Right kidney (tissue), 1 donor: ENCODE measurements around the gene FXYD3.
"Not testable (repeated sequence)": the region's sequence is repeated elsewhere in the genome, so short reads cannot be mapped to it uniquely, and the experiment has no call there.

Experiments used
- DNase-seq: peaks from one replicate; pipeline ENCODE4 v3.0.0-alpha.2; 2016

The FXYD3 gene

GRCh38 chr19:35124098-35125060 is 8.8 kb downstream of the FXYD3 start:
- peak; percentile 92 for DNase-seq

GRCh38 chr19:35125270-35125717 is 9.7 kb downstream of the FXYD3 start:
- no peak for DNase-seq

DNA sequence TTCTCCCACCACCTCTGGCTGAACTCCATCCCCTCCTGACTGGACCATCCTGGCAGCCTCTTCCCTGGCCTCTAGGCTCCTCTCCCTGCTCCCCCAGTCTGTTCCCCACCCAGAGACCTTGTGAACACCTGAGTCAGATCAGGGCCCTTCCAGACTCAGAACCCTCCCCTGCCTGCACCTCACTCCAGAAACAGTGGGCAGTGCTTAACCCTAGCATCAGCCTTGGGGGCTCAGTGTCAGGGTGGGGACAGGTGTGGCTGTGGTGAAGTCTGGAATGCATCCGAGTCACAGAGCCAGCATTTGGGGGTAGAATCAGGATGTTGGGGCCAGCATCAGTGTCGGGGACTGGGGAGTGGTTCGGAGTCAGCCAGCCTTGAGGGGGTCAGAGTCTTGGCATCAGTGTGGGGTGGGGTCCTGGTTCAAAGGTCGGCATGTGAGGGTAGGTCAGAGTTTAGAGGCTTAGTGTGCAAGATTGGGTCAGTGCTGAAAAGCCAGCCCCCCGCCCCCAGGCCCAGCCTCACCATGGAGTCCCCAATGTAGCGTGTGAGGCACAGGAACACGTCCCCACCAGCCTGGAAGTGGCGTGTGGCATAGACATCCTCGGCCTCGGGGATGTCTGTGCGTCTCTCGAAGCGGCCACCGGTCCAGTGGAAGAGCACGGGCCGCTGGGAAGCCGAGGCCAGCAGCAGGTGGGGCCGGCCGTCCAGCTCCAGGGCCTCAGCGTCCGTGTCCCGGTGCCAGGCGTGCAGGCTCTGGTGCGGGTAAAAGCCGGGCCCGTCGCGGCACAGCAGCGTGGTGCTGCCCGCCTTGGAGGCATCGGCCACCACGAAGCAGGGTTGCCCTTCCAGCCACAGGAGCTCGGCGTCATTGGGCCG is 10.4 kb downstream of the FXYD3 start:
- DNase-seq: no peak

- DNase-seq: no peak
Observed at GRCh38 chr19:35126624-35126959, 11.0 kb downstream of the FXYD3 start.

DNA sequence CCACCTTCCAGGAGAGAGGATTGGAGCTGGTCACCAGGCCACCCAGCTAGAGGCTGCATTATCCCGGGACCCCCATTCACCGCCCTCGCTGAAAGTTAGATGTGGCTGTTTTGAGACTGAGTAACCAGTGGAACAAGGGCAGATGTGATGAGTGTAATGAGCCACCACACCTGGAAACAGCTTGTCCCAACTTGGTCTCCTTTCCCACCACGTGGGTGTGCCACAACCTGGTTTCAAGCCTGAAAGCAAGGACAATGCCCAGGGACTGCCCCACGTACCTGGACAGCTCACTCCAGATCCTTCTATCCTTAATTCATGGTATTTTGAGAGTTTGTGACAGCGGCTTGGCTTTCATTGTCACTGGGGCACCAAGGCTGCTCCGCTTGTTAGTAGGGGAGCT is 12.2 kb downstream of the FXYD3 start:
- DNase-seq: no peak

GRCh38 chr19:35128398-35129057 is 12.9 kb downstream of the FXYD3 start:
- DNase-seq: no peak

DNA sequence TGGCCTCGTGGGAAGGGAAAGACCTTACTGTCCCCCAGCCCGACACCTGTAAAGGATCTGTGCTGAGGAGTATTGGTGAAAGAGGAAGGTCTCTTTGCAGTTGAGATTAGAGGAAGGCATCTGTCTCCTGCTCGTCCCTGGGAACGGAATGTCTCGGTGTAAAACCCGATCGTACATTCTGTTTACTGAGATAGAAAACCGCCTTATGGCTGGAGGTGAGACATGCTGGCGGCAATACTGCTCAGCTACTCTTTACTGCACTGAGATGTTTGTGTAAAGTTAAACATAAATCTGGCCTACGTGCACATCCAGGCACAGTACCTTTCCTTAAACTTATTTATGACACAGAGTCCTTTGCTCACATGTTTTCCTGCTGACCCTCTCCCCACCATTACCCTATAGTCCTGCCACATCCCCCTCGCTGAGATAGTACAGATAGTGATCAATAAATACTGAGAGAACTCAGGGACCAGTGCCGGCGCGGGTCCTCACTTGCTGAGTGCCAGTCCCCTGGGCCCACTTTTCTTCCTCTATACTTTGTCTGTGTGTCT is 14.2 kb downstream of the FXYD3 start:
- not testable (repeated sequence) for DNase-seq

- no peak for DNase-seq
Observed at GRCh38 chr19:35130761-35131720, 15.4 kb downstream of the FXYD3 start.

GRCh38 chr19:35132254-35132653 is 16.6 kb downstream of the FXYD3 start:
- DNase-seq: no peak

GRCh38 chr19:35133826-35134225 is 18.2 kb downstream of the FXYD3 start:
- no peak for DNase-seq

- DNase-seq: no peak
Observed at GRCh38 chr19:35134601-35135242, 19.1 kb downstream of the FXYD3 start, which contains the start of gene LGI4. Gene LGI4, minus strand, starts transcription at chr19:35135059. Its CDS starts 379 bp downstream, at chr19:35134680.

GRCh38 chr19:35135389-35135909 is 19.8 kb downstream of the FXYD3 start:
- DNase-seq: peak; percentile 72

GRCh38 chr19:35136231-35136630 is 20.6 kb downstream of the FXYD3 start:
- DNase-seq: no peak

DNA sequence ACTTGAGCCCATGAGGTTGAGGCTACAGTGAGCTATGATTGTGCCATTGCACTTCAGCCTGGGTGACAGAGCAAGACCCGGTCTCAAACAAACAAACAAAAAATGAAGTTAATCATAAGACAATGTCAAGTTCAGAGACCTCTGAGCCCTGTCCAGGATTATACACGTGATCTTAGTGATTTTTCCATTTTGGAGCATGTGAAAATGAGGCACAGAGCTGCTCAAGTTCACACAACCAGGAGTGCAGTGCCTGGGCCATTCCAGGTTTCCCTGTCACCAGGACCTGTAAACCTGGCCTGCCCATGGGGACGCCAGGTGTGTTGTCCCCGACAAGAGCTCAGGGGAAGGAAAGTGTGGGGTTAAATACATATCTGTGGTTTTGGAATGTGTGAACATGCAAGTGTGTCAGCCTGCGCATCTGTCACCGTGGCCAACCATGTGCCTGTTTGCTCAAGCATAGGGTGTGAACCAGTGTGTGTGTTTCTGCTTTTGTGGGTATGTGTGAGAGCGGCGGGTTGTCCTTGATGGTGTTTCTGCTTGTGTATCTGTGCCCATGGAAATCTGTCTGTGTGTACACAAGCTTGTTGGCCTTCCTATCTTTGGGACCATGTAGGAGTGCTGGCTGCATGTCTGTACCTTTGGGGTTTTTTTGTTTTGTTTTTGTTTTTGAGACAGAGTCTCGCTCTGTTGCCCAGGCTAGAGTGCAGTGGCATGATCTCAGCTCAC is 21.5 kb downstream of the FXYD3 start:
- no peak for DNase-seq

DNA sequence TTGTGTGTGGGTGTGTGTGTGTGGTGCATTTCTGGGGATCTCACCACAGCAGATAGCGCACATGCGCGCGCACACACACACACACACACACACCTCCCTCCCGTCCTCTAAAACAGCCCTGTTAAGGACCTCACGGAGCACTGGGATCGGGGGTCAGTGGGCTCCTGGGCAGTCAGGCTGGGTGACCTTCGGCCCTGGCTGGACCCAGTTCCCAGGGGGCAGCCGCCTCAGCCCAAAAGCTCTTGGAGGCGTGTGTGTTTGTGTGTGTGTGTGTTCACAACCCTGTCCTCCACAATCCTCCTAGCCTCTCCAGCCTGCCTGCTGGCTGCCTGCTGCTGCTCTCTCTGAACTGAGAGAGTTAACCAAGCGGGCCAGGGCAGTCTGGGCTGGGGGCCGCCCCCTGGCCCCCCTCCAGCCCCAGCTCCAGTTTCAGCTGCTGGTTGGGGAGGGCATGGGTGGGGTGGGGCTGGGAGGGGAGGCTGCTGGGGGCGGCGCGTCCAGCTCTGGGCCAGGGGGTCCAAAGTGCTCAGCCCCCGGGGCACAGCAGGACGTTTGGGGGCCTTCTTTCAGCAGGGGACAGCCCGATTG is 22.8 kb downstream of the FXYD3 start, which contains the start of gene FXYD1:
Gene FXYD1 (plus strand): TSS at position 520 of the 588 bp plus-strand sequence. CDS start 1,256 bp downstream, outside the sequence.
- DNase-seq: no peak

- DNase-seq: no peak
Observed at GRCh38 chr19:35140207-35140961, 24.8 kb downstream of the FXYD3 start.

GRCh38 chr19:35140962-35141836 is 25.6 kb downstream of the FXYD3 start:
- peak; percentile 49 for DNase-seq
